ENCODE results near the gene EMC9. TPM values are rescaled to one million over a fixed set of nuclear protein-coding genes. Genes with fewer than 3 reads are reported as not detected.
A peak's percentile ranks its signal among the peaks of the same experiment; 100 is the strongest.

The EMC9 gene
- total RNA-seq, 4 donors from 2014 or later: 6.0 to 12.1 (median 10.9) TPM

DNA sequence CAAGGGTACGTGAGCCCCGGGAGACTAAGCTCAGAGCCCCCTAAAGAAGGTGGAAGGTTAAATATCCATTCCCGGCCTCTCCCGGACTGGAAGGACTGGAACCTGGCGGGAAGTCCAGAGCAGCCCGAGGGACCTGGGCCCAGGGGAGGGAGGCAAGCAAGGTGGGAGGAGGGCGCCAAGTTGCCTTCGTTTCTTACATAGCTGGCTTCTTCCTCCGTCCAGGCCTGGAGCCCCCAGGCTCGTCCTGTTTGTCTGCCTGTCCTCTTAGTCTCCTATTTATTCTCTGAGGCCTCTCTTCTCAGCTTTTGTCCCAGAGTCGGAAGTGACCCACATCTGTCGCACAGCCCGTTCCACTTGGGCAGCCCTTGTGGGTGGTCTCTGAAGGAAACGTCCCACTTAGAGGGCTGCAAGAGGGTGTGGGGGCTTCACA lies 46.5 kb downstream of the EMC9 start:
- peaks cover 0 to 24% (median 0%) of the 10 kb centered on the region in 3 donors for H3K36me3 ChIP-seq
- H3K4me1 ChIP-seq: peaks cover 18 to 30% (median 21%) of the 10 kb centered on the region in 3 donors
- peak overlapping the region; percentile 96 to 98 (median 98) for H3K27ac ChIP-seq
- DNase-seq: no peak
- H3K9me3 ChIP-seq: no peaks in the 10 kb centered on the region
- WGBS, 2 donors: 8 to 17% methylated on average over 8 of the region's 14 CpGs
- intact Hi-C loops (cut with DNase I): no loop called here
- H3K4me3 ChIP-seq: peak overlapping the region; percentile 90 to 96 (median 94)
- H3K27me3 ChIP-seq: no peaks in the 10 kb centered on the region
- no peak for TF ChIP-seq POLR2A (IDR thresholded peaks at IDR 0.05)
- TF ChIP-seq, protein P1, sequence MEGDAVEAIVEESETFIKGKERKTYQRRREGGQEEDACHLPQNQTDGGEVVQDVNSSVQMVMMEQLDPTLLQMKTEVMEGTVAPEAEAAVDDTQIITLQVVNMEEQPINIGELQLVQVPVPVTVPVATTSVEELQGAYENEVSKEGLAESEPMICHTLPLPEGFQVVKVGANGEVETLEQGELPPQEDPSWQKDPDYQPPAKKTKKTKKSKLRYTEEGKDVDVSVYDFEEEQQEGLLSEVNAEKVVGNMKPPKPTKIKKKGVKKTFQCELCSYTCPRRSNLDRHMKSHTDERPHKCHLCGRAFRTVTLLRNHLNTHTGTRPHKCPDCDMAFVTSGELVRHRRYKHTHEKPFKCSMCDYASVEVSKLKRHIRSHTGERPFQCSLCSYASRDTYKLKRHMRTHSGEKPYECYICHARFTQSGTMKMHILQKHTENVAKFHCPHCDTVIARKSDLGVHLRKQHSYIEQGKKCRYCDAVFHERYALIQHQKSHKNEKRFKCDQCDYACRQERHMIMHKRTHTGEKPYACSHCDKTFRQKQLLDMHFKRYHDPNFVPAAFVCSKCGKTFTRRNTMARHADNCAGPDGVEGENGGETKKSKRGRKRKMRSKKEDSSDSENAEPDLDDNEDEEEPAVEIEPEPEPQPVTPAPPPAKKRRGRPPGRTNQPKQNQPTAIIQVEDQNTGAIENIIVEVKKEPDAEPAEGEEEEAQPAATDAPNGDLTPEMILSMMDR (IDR thresholded peaks at IDR 0.05): no peak

DNA sequence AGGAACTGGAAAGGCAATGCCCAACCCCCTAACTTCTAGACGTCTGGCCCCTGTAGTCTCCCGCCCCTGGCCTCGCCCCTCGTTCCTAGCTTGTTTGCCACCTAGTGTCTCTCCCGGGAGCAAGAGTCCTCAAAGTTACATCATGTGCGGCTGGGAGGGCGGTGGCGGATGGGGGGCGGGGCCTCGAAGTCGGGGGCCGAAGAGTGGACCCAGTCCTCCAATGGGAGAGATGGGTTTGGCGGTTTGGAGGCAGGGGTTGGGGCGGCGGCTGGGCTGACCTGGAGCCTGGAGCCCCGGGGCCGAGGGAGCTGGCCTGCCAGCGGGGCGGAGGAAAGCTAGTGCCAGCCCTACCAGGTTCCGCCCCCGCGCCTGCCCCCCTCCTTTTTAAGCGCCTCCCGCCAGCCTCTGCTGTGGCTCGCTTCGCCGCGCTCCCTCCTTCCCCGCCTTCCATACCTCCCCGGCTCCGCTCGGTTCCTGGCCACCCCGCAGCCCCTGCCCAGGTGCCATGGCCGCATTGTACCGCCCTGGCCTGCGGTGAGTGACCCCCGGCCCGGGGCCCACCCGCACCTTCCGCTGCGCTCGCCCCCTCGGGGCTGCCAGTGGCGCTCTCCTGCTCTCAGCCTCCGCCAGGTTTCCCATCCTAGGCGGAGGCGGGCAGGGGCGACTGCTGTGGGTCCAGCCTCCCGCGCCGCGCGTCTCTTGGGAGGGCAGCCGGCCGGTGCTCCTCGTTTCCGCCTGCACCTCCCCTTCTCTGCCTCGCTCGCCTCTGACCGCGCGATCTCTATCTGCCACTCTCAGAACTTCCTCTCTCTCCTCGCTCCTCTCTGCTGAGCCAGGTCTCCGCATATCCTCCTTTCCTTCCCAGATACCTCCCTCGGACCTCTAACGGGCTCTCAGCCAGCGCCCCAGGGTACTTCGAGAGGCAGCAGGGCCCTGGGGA lies 47.2 kb downstream of the EMC9 start, which contains the start of gene PCK2:
PCK2 (plus strand) TSS at position 411 of the 940 bp plus-strand sequence; CDS start at position 506, 95 bp downstream.
- Histone ChIP-seq H3K27me3 (no peaks in the 10 kb centered on the region), H3K4me3 (peak within 1 kb of the TSS; percentile 90 to 96 (median 94)), H3K36me3 (peaks cover 0 to 17% (median 0%) of the 10 kb centered on the region in 3 donors), H3K9me3 (no peaks in the 10 kb centered on the region), H3K27ac (peak within 1 kb of the TSS; percentile 96 to 98 (median 98)), H3K4me1 (peaks cover 18 to 30% (median 21%) of the 10 kb centered on the region in 3 donors)
- TF ChIP-seq POLR2A (IDR thresholded peaks at IDR 0.05): peak in 1 of 4 donors; percentile 71
- TF ChIP-seq, protein P1 (IDR thresholded peaks at IDR 0.05): peak in 3 of 6 experiments; percentile 11 to 27 (median 16)
- 0% methylated on average over 22 to 23 of the region's 68 CpGs for WGBS, 2 donors
- intact Hi-C loops (cut with DNase I): no loop called here
- DNase-seq: peak; percentile 72

DNA sequence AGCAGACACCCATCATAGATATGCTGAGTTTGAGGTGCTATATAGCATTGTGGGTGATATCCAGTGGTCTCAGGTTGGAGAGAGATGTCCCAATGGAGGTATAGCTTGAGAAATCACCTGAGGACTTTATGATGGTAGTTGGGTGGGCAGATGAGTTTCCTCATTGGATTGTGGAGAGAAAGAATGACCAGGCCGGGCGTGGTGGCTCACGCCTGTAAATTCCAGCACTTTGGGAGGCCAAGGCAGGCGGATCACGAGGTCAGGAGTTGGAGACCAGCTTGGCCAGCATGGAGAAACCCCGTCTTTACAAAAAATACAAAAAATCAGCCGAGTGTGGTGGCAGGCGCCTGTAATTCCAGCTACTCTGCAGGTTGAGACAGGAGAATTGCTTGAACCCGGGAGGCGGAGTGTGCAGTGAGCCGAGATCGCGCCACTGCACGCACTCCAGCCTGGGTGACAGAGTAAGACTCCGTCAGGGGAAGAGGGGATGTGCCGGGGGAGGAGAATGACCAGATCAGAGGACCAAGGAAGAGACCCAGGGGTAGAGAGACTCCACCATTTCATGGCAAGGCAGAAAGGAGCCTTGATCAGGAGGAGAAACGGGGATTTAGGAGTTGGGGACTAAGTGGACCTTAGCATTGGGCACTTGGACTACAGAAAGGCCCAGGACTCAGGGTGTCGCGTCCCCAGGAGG lies 48.0 kb downstream of the EMC9 start:
- intact Hi-C loops (cut with DNase I): no loop called here
- 43 to 51% methylated on average over 18 to 19 of the region's 19 CpGs for WGBS, 2 donors

DNA sequence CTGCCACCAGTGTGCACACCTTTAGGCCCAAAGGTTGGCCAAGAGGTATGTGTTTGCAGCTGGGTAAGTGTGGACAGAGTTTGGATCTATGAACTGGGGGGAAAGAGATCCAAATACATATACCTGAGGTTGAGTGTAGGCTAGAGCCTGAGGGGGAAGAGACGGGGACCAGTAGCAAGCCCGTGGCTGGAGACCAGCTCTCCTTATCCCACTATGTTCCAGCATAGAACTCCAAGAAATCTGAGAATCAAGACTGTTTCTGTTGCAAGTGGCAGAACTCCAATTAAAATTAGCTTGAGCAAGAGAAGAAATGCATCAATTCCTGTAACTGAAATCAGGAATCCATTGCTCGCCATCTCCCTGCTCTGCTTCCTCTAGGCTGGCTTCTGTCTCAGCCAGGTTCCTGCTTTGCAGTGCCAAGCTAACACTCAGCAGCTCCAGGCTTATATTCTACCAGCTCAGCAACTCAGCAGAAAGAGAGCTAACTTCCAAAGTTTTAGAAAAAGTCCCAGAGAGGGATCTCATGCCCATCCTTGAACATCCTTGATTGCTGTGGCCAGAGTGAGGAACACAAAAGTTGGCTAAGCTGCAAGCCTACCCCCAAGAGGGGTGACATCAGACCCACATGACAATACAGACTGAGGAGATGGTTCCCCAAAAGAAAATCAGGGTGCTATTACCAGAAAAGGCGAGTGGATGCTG lies 48.7 kb downstream of the EMC9 start:
- TF ChIP-seq, protein P1 (IDR thresholded peaks at IDR 0.05): no peak
- TF ChIP-seq POLR2A (IDR thresholded peaks at IDR 0.05): no peak
- 85 to 92% methylated on average over 4 of the region's 4 CpGs for WGBS, 2 donors
- H3K27me3 ChIP-seq: no peaks in the 10 kb centered on the region
- peaks cover 18 to 30% (median 21%) of the 10 kb centered on the region in 3 donors for H3K4me1 ChIP-seq
- no peak overlapping the region for H3K4me3 ChIP-seq
- no peak for DNase-seq
- H3K27ac ChIP-seq: peak overlapping the region; percentile 96 to 98 (median 98)
- intact Hi-C loops (cut with DNase I): no loop called here
- H3K36me3 ChIP-seq: peaks cover 0 to 2% (median 0%) of the 10 kb centered on the region in 3 donors
- H3K9me3 ChIP-seq: no peaks in the 10 kb centered on the region

More for the DNA sequence above, 48.0 kb downstream of the EMC9 start:
- peak overlapping the region; percentile 96 to 98 (median 98) for H3K27ac ChIP-seq
- peaks cover 18 to 30% (median 21%) of the 10 kb centered on the region in 3 donors for H3K4me1 ChIP-seq
- no peak for DNase-seq
- H3K9me3 ChIP-seq: no peaks in the 10 kb centered on the region
- H3K27me3 ChIP-seq: no peaks in the 10 kb centered on the region
- H3K4me3 ChIP-seq: peak overlapping the region; percentile 90 to 96 (median 94)
- TF ChIP-seq POLR2A (IDR thresholded peaks at IDR 0.05): no peak
- TF ChIP-seq, protein P1 (IDR thresholded peaks at IDR 0.05): no peak
- peaks cover 0 to 9% (median 0%) of the 10 kb centered on the region in 3 donors for H3K36me3 ChIP-seq
